Prostate gland (tissue), 2 donors: ENCODE data around the gene PARP15.

Source experiments
- CTCF ChIP-seq, 4 experiments: fragments of 200-600 bp in 2 of 4; fragments of 450-650 bp in 2 of 4; sonication (generic) in 2 of 4; IDR thresholded peaks; 1 replicate in 3 of 4; 2 replicates in 1 of 4; pipeline ENCODE4 v1.5.1; 2016 to 2019; ENCODE audit warnings: antibody characterized with exemption in 4 of 4, mild to moderate bottlenecking in 2 of 4, moderate library complexity in 2 of 4
- POLR2A ChIP-seq: fragments of 450-650 bp; IDR thresholded peaks from one replicate; pipeline ENCODE4 v1.6.1; 2016; ENCODE audit warnings: antibody characterized with exemption, mild to moderate bottlenecking
- POLR2AphosphoS5 ChIP-seq: sonication (generic); formaldehyde crosslinking; IDR thresholded peaks from one replicate; pipeline ENCODE4 v1.6.1; 2017; ENCODE audit warnings: antibody characterized with exemption

GRCh38 chr3:122608916-122609315 is 31.5 kb downstream of the PARP15 start:
- TF ChIP-seq CTCF (IDR thresholded peaks at IDR 0.05) (no peak), POLR2A (no peak), POLR2AphosphoS5 (no peak)
